H54 (cell line): ENCODE results near the gene ZYX.
"Not testable (repeated sequence)": the region's sequence is repeated elsewhere in the genome, so short reads cannot be mapped to it uniquely, and the experiment has no call there.

ENCODE experiments used
- DNase-seq: peaks from one replicate; pipeline ENCODE4 v3.0.0; 2011; ENCODE audit warnings: low spot score, mixed read lengths; ENCODE audit not compliant: insufficient read length
- FAIRE-seq: peaks from 3 replicates; lab custom pipeline; 2011; peaks lifted over from hg19 to GRCh38; lab: Jason Lieb, UNC
- POLR2A ChIP-seq: IDR thresholded peaks from 2 replicates; pipeline ENCODE4 v1.6.1; 2011; ENCODE audit warnings: low read depth, mild to moderate bottlenecking, low read length

ZYX gene

DNA sequence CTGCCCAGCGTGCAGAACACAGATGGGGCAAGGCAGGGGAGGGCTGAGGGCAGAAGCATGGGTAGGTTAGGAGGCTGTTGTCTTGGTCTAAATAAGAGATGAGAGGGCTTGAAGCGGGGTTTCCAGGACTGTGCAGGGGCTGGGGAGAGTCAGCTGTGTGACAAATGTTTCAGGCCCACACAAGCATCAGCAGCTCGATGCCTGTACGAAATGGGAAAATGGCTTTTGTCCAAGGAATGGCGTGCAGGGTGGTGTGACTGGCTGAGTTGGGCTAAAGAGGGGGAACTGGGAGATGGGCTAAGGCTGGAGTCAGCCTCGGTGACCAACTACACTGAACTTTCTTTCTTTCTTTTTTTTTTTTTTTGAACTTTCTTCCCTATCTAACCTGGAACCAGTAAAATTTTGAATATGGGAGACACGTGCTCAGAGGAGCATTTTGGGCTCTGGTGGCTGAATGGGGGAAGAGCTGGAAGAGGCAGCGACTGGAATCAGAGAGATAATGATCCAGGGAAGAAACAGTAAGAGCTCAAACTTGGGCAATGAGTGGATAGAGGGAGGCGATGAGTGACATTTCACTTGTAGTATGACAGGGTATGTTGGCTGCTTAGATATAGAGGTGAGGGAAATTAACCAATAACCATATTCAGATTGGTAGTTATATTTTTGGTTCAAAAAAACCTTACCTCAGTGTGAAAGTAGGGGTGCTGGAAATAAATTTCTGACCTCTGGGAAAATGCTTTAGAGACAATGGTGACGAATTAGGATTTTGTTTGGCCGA, 37.7 kb downstream of the ZYX start:
- no peak for TF ChIP-seq POLR2A
- DNase-seq (no peak), FAIRE-seq (no peak)

DNA sequence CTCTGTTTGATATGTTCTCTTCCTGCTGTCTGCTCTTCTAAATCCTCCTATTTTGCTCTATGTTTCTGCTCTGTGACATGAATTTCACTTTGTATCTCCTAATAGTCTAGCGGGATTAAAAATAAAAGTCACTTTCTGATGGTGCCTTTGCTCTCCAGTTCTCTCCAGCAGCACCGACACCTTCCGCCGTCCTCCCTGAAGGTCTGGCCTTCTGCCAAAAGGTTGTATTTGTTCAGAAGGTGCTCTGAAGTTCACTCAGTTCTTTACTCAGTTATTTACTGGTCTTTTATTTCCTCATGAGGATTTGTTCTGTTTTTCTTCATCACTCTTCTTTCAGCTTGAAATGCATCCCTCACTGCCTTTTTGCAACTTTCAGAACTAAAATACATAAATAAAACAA, 38.7 kb downstream of the ZYX start:
- no peak for DNase-seq
- no peak for FAIRE-seq
- TF ChIP-seq POLR2A, result no peak

DNA sequence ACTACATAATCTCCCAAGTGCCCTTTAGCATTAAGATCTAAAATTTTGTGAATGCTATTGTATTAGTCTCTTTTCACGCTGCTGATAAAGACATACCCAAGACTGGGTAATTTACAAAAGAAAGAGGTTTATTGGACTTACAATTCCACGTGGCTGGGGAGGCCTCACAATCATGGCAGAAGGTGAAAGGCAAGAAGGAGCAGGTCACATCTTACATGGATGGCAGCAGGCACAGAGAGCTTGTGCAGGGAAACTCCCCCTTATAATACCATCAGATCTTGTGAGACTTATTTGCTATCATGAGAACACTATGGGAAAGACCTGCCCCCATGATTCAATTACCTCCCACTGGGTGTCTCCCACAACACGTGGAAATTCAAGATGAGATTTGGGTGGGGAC, 39.5 kb downstream of the ZYX start:
- DNase-seq, FAIRE-seq: not testable (repeated sequence)

- TF ChIP-seq POLR2A, result no peak
- FAIRE-seq, result no peak
- no peak for DNase-seq
Observed at GRCh38 chr7:143422033-143422432, 40.9 kb downstream of the ZYX start.

- not testable (repeated sequence) for FAIRE-seq, DNase-seq
Observed at GRCh38 chr7:143424476-143424875, 43.3 kb downstream of the ZYX start.

GRCh38 chr7:143426479-143427142, 45.5 kb downstream of the ZYX start:
- no peak for DNase-seq
- FAIRE-seq, result no peak
- TF ChIP-seq POLR2A, result no peak

DNA sequence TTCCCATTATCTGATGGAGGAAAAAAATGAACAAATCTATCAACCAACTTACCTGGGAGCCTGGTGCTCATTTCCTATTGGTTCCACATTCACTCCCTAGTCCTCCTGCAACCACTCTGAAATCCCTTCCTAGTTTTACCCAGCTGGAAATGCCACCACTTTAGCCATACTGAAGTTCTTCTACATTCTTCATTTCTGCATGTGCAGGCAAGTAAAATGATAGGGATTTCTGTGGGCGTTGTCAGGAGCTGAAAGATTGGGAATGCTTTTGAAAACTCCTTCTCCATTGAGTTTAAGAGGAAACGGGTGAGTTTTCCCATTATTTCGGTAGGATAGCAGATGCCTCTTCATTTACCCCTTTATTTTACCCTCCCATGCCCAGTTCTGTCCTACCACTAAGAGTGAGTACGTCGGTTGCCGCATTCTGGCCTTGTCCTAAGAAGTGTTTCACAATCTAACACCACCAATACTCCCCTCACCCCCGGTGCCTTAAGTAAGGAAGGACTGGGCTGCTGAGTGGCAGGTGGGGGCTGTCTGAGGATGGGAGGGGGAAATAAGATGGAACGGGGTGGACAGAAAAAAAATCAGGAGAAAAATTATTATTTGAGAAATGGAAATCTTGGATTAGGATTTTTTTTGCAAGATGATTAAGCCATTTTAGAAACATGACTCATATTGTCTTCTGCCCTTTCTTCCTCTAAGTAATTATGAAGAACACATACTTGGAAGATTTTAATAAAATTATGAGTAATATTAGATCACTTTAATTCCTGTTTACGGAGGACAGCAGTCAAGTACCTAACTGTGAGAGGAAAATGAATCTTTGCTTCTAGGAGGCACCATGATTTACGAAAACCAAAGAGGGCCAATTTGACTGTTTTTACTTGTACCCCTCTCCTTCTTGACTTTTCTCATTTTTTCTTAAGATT, 48.9 kb downstream of the ZYX start:
- FAIRE-seq, result no peak
- no peak for TF ChIP-seq POLR2A
- no peak for DNase-seq

DNA sequence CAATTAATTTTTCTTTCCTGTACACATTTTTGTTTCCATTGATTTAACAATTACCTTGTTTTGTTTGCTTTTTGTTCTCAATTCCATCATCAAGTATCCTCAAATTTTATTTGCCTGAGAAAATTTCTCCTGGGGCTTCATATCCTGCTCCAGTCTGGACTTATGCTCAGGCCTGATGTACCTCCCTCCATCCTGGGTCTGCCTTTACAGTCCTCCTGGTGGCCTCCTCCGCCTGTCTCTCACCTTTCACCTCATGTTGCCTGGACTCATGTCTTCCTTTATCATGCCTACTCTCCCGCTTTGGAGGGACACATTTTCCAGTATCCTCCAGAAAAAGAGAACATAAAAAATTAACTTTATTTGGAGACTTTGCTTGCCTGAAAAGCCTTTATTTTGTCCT, 50.0 kb downstream of the ZYX start:
- TF ChIP-seq POLR2A, result no peak
- no peak for FAIRE-seq

DNA sequence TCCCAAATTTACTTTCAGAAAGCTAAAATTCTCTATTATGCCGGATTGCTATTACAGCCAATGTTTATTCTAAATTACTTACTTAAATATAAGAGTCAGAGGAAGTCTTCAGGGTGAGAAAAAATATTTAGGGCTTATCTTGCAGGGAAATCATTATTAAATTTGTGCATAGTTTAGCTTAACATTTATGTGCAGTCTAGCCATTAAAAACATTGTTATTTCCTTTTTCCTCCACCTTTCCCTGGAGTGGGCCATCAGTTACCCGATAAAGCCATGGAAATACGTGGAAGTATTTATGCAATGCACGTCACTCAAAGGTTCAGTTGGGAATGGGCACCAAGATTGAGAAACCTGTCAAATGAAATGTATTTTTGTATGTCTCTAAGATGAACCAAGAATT, 52.6 kb downstream of the ZYX start:
- no peak for DNase-seq
- TF ChIP-seq POLR2A, result no peak
- FAIRE-seq, result no peak

More for the DNA sequence above, 50.0 kb downstream of the ZYX start:
- DNase-seq, result no peak

- DNase-seq (no peak), FAIRE-seq (no peak)
- no peak for TF ChIP-seq POLR2A
Observed at GRCh38 chr7:143434660-143435059, 53.5 kb downstream of the ZYX start.

GRCh38 chr7:143435266-143435665, 54.1 kb downstream of the ZYX start:
- no peak for TF ChIP-seq POLR2A
- FAIRE-seq, result no peak
- DNase-seq, result no peak

GRCh38 chr7:143436325-143436946, 55.3 kb downstream of the ZYX start:
- FAIRE-seq (no peak), DNase-seq (no peak)
- TF ChIP-seq POLR2A, result no peak

DNA sequence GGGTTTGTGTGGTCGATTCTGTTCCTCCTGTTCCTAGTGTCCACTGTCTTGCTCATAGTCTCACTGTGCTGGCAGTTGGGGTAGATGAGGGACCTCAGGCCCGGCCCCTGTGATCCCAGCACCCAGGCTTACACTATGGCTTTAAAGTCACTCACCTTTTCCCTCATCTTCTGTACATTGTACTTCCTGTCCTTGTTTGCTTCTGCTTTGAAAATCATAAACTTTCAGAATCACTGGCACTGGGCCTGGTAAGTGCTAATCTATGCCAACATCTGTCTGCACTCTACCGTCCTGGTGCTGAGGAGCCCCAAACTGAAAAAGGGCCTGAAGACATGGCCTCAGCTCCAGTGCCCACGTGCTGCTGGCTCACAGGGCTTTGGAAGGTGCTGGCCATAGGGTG, 56.4 kb downstream of the ZYX start:
- FAIRE-seq (no peak), DNase-seq (no peak)
- TF ChIP-seq POLR2A, result no peak
